Measurements from ENCODE around the gene ST7.

The ST7 gene

DNA sequence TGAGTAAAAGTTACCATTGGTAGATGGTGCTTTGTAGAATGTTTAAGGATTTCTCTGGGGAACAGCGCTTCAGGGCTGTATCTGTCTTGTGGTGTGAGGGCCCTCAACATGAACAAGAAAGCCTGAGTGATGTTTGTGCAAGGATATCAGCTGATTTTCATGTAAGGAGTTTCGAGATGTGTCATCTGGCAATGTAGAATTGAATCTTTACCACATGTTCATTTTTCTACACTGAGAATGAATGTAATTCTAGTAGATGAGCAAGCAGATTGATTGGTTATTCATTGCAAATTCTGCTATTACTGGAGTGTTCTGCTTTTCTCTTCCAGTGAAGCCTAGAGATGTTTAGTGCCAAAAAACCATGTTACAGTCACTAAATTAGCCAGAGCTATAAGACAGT, 87.7 kb downstream of the ST7 start:
- peak; percentile 48 for DNase-seq (ENCODE audit: extremely low read depth, insufficient read length)
- no peaks in the 10 kb centered on the region for H3K36me3 ChIP-seq (ENCODE audit: control insufficient read depth, insufficient read depth, low read length)
- TF ChIP-seq, protein P1, sequence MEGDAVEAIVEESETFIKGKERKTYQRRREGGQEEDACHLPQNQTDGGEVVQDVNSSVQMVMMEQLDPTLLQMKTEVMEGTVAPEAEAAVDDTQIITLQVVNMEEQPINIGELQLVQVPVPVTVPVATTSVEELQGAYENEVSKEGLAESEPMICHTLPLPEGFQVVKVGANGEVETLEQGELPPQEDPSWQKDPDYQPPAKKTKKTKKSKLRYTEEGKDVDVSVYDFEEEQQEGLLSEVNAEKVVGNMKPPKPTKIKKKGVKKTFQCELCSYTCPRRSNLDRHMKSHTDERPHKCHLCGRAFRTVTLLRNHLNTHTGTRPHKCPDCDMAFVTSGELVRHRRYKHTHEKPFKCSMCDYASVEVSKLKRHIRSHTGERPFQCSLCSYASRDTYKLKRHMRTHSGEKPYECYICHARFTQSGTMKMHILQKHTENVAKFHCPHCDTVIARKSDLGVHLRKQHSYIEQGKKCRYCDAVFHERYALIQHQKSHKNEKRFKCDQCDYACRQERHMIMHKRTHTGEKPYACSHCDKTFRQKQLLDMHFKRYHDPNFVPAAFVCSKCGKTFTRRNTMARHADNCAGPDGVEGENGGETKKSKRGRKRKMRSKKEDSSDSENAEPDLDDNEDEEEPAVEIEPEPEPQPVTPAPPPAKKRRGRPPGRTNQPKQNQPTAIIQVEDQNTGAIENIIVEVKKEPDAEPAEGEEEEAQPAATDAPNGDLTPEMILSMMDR (IDR thresholded peaks at IDR 0.05; ENCODE audit: insufficient read depth, low read length, poor library complexity, severe bottlenecking) = no peak
- no peak overlapping the region for H3K4me3 ChIP-seq (replicated peaks; ENCODE audit: low read depth, low read length)
- no peaks in the 10 kb centered on the region for H3K27me3 ChIP-seq (replicated peaks; ENCODE audit: control insufficient read depth, insufficient read depth, low read length)

GRCh38 chr7:117041822-117042221, 88.5 kb downstream of the ST7 start:
- no peak overlapping the region for H3K4me3 ChIP-seq (replicated peaks; ENCODE audit: low read depth, low read length)
- H3K36me3 ChIP-seq (ENCODE audit: control insufficient read depth, insufficient read depth, low read length) = no peaks in the 10 kb centered on the region
- H3K27me3 ChIP-seq (replicated peaks; ENCODE audit: control insufficient read depth, insufficient read depth, low read length) = no peaks in the 10 kb centered on the region
- no peak for DNase-seq (ENCODE audit: extremely low read depth, insufficient read length)
- TF ChIP-seq, protein P1 (IDR thresholded peaks at IDR 0.05; ENCODE audit: insufficient read depth, low read length, poor library complexity, severe bottlenecking) = no peak

DNA sequence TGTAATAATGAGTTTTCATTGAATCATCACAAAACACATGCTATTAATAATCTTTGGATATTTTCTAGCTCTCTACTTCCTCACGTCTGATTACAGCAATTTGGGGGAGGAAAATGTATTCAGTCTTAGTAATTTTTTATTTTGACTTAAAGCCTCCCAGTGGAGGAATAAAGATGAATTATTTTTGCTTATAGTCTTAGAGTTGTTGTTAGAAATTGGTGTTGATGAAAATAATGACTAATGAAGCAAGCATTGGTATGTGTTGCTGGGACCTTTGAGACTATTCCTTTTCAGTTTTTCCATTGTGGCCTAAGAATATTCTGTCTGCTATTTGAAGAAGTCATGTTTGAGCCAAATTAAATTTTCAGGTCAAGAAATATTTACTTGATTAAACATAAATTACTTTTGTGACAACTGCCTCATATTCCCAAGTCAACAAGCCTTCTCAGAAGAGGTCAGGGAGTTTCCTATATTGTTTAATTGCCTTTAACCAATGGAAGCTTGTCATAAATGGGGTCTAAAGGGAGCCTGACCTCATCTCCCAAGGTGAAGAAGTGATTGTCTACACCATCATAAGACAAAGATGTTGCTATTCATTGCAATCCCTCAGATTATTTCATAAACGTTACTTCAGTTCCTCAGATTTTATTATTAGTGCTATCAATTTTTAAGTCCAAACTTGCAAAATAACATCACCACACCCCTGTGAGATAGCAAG, 90.0 kb downstream of the ST7 start:
- Histone ChIP-seq H3K27me3 (replicated peaks; ENCODE audit: control insufficient read depth, insufficient read depth, low read length) (no peaks in the 10 kb centered on the region), H3K4me3 (replicated peaks; ENCODE audit: low read depth, low read length) (no peak overlapping the region), H3K36me3 (ENCODE audit: control insufficient read depth, insufficient read depth, low read length) (no peaks in the 10 kb centered on the region)
- TF ChIP-seq, protein P1 (IDR thresholded peaks at IDR 0.05; ENCODE audit: insufficient read depth, low read length, poor library complexity, severe bottlenecking) = no peak
- DNase-seq (ENCODE audit: extremely low read depth, insufficient read length) = no peak

DNA sequence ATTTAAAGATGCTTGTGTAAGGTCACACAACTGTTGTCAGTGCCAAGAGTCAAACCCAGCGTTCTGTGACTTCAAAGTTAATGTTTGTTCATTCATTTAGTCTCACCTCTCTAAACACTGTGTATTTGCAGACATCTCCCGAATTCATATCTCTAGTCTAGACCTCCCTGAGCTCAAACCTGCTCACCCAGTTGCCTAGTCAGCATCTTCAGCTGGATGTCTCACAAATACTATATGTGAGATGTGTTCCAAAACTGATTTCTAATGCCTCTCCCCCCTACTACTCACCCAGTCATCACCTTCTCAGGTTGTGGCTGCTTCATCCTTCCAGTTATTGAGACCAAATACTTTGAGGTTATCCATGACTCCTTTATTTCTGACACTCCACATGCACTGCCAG, 91.4 kb downstream of the ST7 start:
- TF ChIP-seq, protein P1 (IDR thresholded peaks at IDR 0.05; ENCODE audit: insufficient read depth, low read length, poor library complexity, severe bottlenecking) = no peak
- DNase-seq (ENCODE audit: extremely low read depth, insufficient read length) = no peak
- H3K36me3 ChIP-seq (ENCODE audit: control insufficient read depth, insufficient read depth, low read length) = no peaks in the 10 kb centered on the region
- no peaks in the 10 kb centered on the region for H3K27me3 ChIP-seq (replicated peaks; ENCODE audit: control insufficient read depth, insufficient read depth, low read length)
- H3K4me3 ChIP-seq (replicated peaks; ENCODE audit: low read depth, low read length) = no peak overlapping the region

GRCh38 chr7:117045927-117046710, 92.8 kb downstream of the ST7 start:
- Histone ChIP-seq H3K27me3 (replicated peaks; ENCODE audit: control insufficient read depth, insufficient read depth, low read length) (no peaks in the 10 kb centered on the region), H3K36me3 (ENCODE audit: control insufficient read depth, insufficient read depth, low read length) (no peaks in the 10 kb centered on the region), H3K4me3 (replicated peaks; ENCODE audit: low read depth, low read length) (no peak overlapping the region)
- TF ChIP-seq, protein P1 (IDR thresholded peaks at IDR 0.05; ENCODE audit: insufficient read depth, low read length, poor library complexity, severe bottlenecking) = no peak
- no peak for DNase-seq (ENCODE audit: extremely low read depth, insufficient read length)
